Middle frontal gyrus (tissue), 1 donor: ENCODE data around the gene CAPN7.

Experiments used
- DNase-seq: peaks from one replicate; pipeline ENCODE4 v3.0.0-alpha.2; 2015; ENCODE audit warnings: low spot score; ENCODE audit errors: extremely low spot score

Gene CAPN7

GRCh38 chr3:15199493-15200105 lies 6.4 kb upstream of the CAPN7 start:
- no peak for DNase-seq

GRCh38 chr3:15204005-15204404 lies 2.0 kb upstream of the CAPN7 start:
- no peak for DNase-seq

- DNase-seq = no peak
These were observed 538 bp upstream of the CAPN7 start for GRCh38 chr3:15205482-15205933.

GRCh38 chr3:15206662-15207576 lies 873 bp downstream of the CAPN7 start:
- DNase-seq = no peak

GRCh38 chr3:15207836-15208504 lies 1.9 kb downstream of the CAPN7 start:
- DNase-seq = no peak

- DNase-seq = no peak
These were observed 5.9 kb downstream of the CAPN7 start for GRCh38 chr3:15211937-15212336.

- DNase-seq = no peak
These were observed 8.7 kb downstream of the CAPN7 start for GRCh38 chr3:15214758-15215157.

- DNase-seq = no peak
These were observed 9.9 kb downstream of the CAPN7 start for GRCh38 chr3:15215996-15216395.

- no peak for DNase-seq
These were observed 10.5 kb downstream of the CAPN7 start for GRCh38 chr3:15216501-15216900.

GRCh38 chr3:15217011-15217671 lies 11.1 kb downstream of the CAPN7 start:
- no peak for DNase-seq

- no peak for DNase-seq
These were observed 11.8 kb downstream of the CAPN7 start for GRCh38 chr3:15217841-15218267.

- DNase-seq = no peak
These were observed 12.6 kb downstream of the CAPN7 start for GRCh38 chr3:15218689-15219088.

- no peak for DNase-seq
These were observed 14.0 kb downstream of the CAPN7 start for GRCh38 chr3:15220056-15220455.

- no peak for DNase-seq
These were observed 14.6 kb downstream of the CAPN7 start for GRCh38 chr3:15220661-15221060.

GRCh38 chr3:15221574-15222217 lies 15.7 kb downstream of the CAPN7 start:
- DNase-seq = no peak

- DNase-seq = no peak
These were observed 17.9 kb downstream of the CAPN7 start for GRCh38 chr3:15223685-15224572.

- DNase-seq = no peak
These were observed 22.1 kb downstream of the CAPN7 start for GRCh38 chr3:15228147-15228546.

GRCh38 chr3:15229262-15229661 lies 23.2 kb downstream of the CAPN7 start:
- no peak for DNase-seq

- DNase-seq = no peak
These were observed 35.3 kb downstream of the CAPN7 start for GRCh38 chr3:15241341-15241740.
